ENCODE measurements around the gene CXCR6. TPM values are rescaled to one million over a fixed set of nuclear protein-coding genes. Genes with fewer than 3 reads are reported as not detected.

The CXCR6 gene
- total RNA-seq, 4 donors from 2014 or later: 0.38 to 2.4 (median 1.0) TPM

- TF ChIP-seq CTCF (IDR thresholded peaks at IDR 0.05; ENCODE audit: low read depth): no peak
Observed at GRCh38 chr3:45907769-45908705, 35.2 kb upstream of the CXCR6 start.

GRCh38 chr3:45908761-45909160 is 34.5 kb upstream of the CXCR6 start:
- no peak for TF ChIP-seq CTCF (IDR thresholded peaks at IDR 0.05; ENCODE audit: low read depth)

GRCh38 chr3:45909542-45909941 is 33.7 kb upstream of the CXCR6 start:
- no peak for TF ChIP-seq CTCF (IDR thresholded peaks at IDR 0.05; ENCODE audit: low read depth)

- no peak for TF ChIP-seq CTCF (IDR thresholded peaks at IDR 0.05; ENCODE audit: low read depth)
Observed at GRCh38 chr3:45910892-45911291, 32.4 kb upstream of the CXCR6 start.

GRCh38 chr3:45911511-45912226 is 31.6 kb upstream of the CXCR6 start:
- TF ChIP-seq CTCF (IDR thresholded peaks at IDR 0.05; ENCODE audit: low read depth): no peak

- no peak for TF ChIP-seq CTCF (IDR thresholded peaks at IDR 0.05; ENCODE audit: low read depth)
Observed at GRCh38 chr3:45912435-45912834, 30.8 kb upstream of the CXCR6 start.

GRCh38 chr3:45914362-45915058 is 28.8 kb upstream of the CXCR6 start:
- TF ChIP-seq CTCF (IDR thresholded peaks at IDR 0.05; ENCODE audit: low read depth): no peak
